Measurements from ENCODE around the gene HINT3. TPM values are rescaled to one million over a fixed set of nuclear protein-coding genes. Genes with fewer than 3 reads are reported as not detected.
"Not testable (repeated sequence)": the region's sequence is repeated elsewhere in the genome, so short reads cannot be mapped to it uniquely, and the experiment has no call there.

The HINT3 gene
- total RNA-seq, 1 donor from 2014 or later: 11.8 TPM

GRCh38 chr6:125950293-125950692, 6.3 kb upstream of the HINT3 start:
- no peaks in the 10 kb centered on the region for H4K20me1 ChIP-seq (ENCODE audit: insufficient read depth, low read length)
- Mint-ChIP-seq H3K27ac (ENCODE audit: unreplicated experiment) (no peak overlapping the region), H3K27me3 (ENCODE audit: low read depth, unreplicated experiment) (no peaks in the 10 kb centered on the region), H3K9me3 (ENCODE audit: unreplicated experiment) (no peaks in the 10 kb centered on the region), H3K4me3 (ENCODE audit: unreplicated experiment) (no peak overlapping the region), H3K4me1 (ENCODE audit: low read depth, unreplicated experiment) (peaks cover 16% of the 10 kb centered on the region), H3K36me3 (ENCODE audit: low read depth, unreplicated experiment) (no peaks in the 10 kb centered on the region)
- no peak overlapping the region for H3K9ac ChIP-seq (ENCODE audit: low read length)
- no peak overlapping the region for H3K27ac ChIP-seq (ENCODE audit: low read depth, low read length)
- DNase-seq (ENCODE audit: low read depth) (peak; percentile 75), FAIRE-seq (no peak)
- no peak overlapping the region for H3K4me3 ChIP-seq (ENCODE audit: insufficient read depth, low read depth, low read length)
- H3K9me3 ChIP-seq (ENCODE audit: insufficient read depth, low read depth, low read length): no peaks in the 10 kb centered on the region
- no peak overlapping the region for H3K4me2 ChIP-seq (ENCODE audit: low read length)
- no peak overlapping the region for H2AFZ ChIP-seq (ENCODE audit: low read depth, low read length)
- H3K4me1 ChIP-seq (ENCODE audit: insufficient read depth, low read length): peaks cover 19% of the 10 kb centered on the region
- no peaks in the 10 kb centered on the region for H3K36me3 ChIP-seq (ENCODE audit: insufficient read depth, low read length)
- H3K27me3 ChIP-seq (ENCODE audit: insufficient read depth, low read length): peaks cover 2% of the 10 kb centered on the region
- H3K79me2 ChIP-seq (ENCODE audit: insufficient read depth, low read length): no peaks in the 10 kb centered on the region
- no peak for TF ChIP-seq CTCF (IDR thresholded peaks at IDR 0.05; ENCODE audit: insufficient read depth, low read depth, low read length)

- H4K20me1 ChIP-seq (ENCODE audit: insufficient read depth, low read length); H3K9me3 ChIP-seq (ENCODE audit: insufficient read depth, low read depth, low read length); H3K27me3 Mint-ChIP-seq (ENCODE audit: low read depth, unreplicated experiment); H3K36me3 ChIP-seq (ENCODE audit: insufficient read depth, low read length); H3K36me3 Mint-ChIP-seq (ENCODE audit: low read depth, unreplicated experiment); H3K4me3 ChIP-seq (ENCODE audit: insufficient read depth, low read depth, low read length); H3K4me2 ChIP-seq (ENCODE audit: low read length); H2AFZ ChIP-seq (ENCODE audit: low read depth, low read length); DNase-seq (ENCODE audit: low read depth); H3K27me3 ChIP-seq (ENCODE audit: insufficient read depth, low read length); H3K9me3 Mint-ChIP-seq (ENCODE audit: unreplicated experiment); H3K79me2 ChIP-seq (ENCODE audit: insufficient read depth, low read length); H3K9ac ChIP-seq (ENCODE audit: low read length); H3K27ac ChIP-seq (ENCODE audit: low read depth, low read length); H3K4me3 Mint-ChIP-seq (ENCODE audit: unreplicated experiment); H3K27ac Mint-ChIP-seq (ENCODE audit: unreplicated experiment); FAIRE-seq: not testable (repeated sequence)
- peaks cover 15% of the 10 kb centered on the region for H3K4me1 ChIP-seq (ENCODE audit: insufficient read depth, low read length)
- peaks cover 12% of the 10 kb centered on the region for H3K4me1 Mint-ChIP-seq (ENCODE audit: low read depth, unreplicated experiment)
Observed at GRCh38 chr6:125950716-125951115, 5.9 kb upstream of the HINT3 start.

- Mint-ChIP-seq H3K36me3 (ENCODE audit: low read depth, unreplicated experiment) (no peaks in the 10 kb centered on the region), H3K27me3 (ENCODE audit: low read depth, unreplicated experiment) (no peaks in the 10 kb centered on the region), H3K27ac (ENCODE audit: unreplicated experiment) (no peak overlapping the region), H3K9me3 (ENCODE audit: unreplicated experiment) (no peaks in the 10 kb centered on the region), H3K4me1 (ENCODE audit: low read depth, unreplicated experiment) (peaks cover 6% of the 10 kb centered on the region), H3K4me3 (ENCODE audit: unreplicated experiment) (no peak overlapping the region)
- Histone ChIP-seq H3K9me3 (ENCODE audit: insufficient read depth, low read depth, low read length) (no peaks in the 10 kb centered on the region), H3K4me2 (ENCODE audit: low read length) (no peak overlapping the region), H3K4me3 (ENCODE audit: insufficient read depth, low read depth, low read length) (no peak overlapping the region), H3K4me1 (ENCODE audit: insufficient read depth, low read length) (peaks cover 14% of the 10 kb centered on the region), H4K20me1 (ENCODE audit: insufficient read depth, low read length) (no peaks in the 10 kb centered on the region), H3K79me2 (ENCODE audit: insufficient read depth, low read length) (no peaks in the 10 kb centered on the region), H2AFZ (ENCODE audit: low read depth, low read length) (no peak overlapping the region), H3K36me3 (ENCODE audit: insufficient read depth, low read length) (no peaks in the 10 kb centered on the region), H3K27ac (ENCODE audit: low read depth, low read length) (no peak overlapping the region), H3K9ac (ENCODE audit: low read length) (no peak overlapping the region), H3K27me3 (ENCODE audit: insufficient read depth, low read length) (peaks cover 2% of the 10 kb centered on the region)
- DNase-seq (ENCODE audit: low read depth) (no peak), FAIRE-seq (no peak)
- no peak for TF ChIP-seq EZH2 (IDR thresholded peaks at IDR 0.05; ENCODE audit: insufficient read depth, low read length)
- no peak for TF ChIP-seq CTCF (IDR thresholded peaks at IDR 0.05; ENCODE audit: insufficient read depth, low read depth, low read length)
Observed at GRCh38 chr6:125951323-125951722, 5.2 kb upstream of the HINT3 start.

Data from astrocyte (in vitro differentiated cells and primary cell).